GM12878 (cell line): ENCODE data around the gene CLASP1.

Source experiments
- BACH1 ChIP-seq: fragments of 450-650 bp; IDR thresholded peaks from 2 replicates; pipeline ENCODE4 v1.6.1; 2017; ENCODE audit warnings: mild to moderate bottlenecking, borderline replicate concordance
- EZH2 ChIP-seq: IDR thresholded peaks from 2 replicates; pipeline ENCODE4 v1.6.1; 2012; ENCODE audit warnings: low read depth, mild to moderate bottlenecking, control low read depth, inconsistent platforms, low read length, borderline replicate concordance; ENCODE audit not compliant: control insufficient read depth
- NR2C2 ChIP-seq: IDR thresholded peaks from 2 replicates; pipeline ENCODE4 v1.6.1; 2011; ENCODE audit warnings: borderline replicate concordance, low read depth; ENCODE audit not compliant: control insufficient read depth, insufficient read length
- POLR2A ChIP-seq: IDR thresholded peaks from 2 replicates; pipeline ENCODE4 v1.6.1; 2011; ENCODE audit warnings: low read depth, mild to moderate bottlenecking, low read length
- RELA ChIP-seq: fragments of 450-650 bp; IDR thresholded peaks from 2 replicates; pipeline ENCODE4 v1.8.0; 2014; ENCODE audit warnings: borderline replicate concordance; ENCODE audit not compliant: partially characterized antibody
- STAT1 ChIP-seq: fragments of 450-650 bp; conservative IDR thresholded peaks from 2 replicates; pipeline ENCODE4 v1.6.1; 2014; ENCODE audit warnings: antibody characterized with exemption, mild to moderate bottlenecking
- ZNF207 ChIP-seq: fragments of 450-650 bp; IDR thresholded peaks from 2 replicates; pipeline ENCODE4 v1.6.1; 2014; ENCODE audit warnings: antibody characterized with exemption, mild to moderate bottlenecking, borderline replicate concordance
- TF ChIP-seq, protein P1 (sequence below): IDR thresholded peaks from 2 replicates; pipeline ENCODE4 v1.6.1; 2011; ENCODE audit warnings: borderline replicate concordance, low read depth, mild to moderate bottlenecking, moderate library complexity, mixed read lengths, low read length; ENCODE audit not compliant: insufficient read depth; ENCODE audit errors: extremely low read length
- TF ChIP-seq, protein P2 (sequence below), 3 experiments: IDR thresholded peaks in 2 of 3; conservative IDR thresholded peaks in 1 of 3; 2 replicates each; pipeline ENCODE4 v1.5.1; 2011; ENCODE audit warnings: low read depth in 3 of 3, low read length in 3 of 3, mild to moderate bottlenecking in 3 of 3, control low read depth in 2 of 3, moderate library complexity in 2 of 3, inconsistent platforms in 1 of 3, mixed read lengths in 1 of 3; ENCODE audit not compliant: control insufficient read depth in 2 of 3, insufficient read depth in 1 of 3; ENCODE audit errors: extremely low read depth in 1 of 3
- TF ChIP-seq, protein P3 (sequence below): IDR thresholded peaks from 2 replicates; pipeline ENCODE4 v1.6.1; 2012; ENCODE audit warnings: low read depth, low read length, improper control_type of control experiment

DNA sequence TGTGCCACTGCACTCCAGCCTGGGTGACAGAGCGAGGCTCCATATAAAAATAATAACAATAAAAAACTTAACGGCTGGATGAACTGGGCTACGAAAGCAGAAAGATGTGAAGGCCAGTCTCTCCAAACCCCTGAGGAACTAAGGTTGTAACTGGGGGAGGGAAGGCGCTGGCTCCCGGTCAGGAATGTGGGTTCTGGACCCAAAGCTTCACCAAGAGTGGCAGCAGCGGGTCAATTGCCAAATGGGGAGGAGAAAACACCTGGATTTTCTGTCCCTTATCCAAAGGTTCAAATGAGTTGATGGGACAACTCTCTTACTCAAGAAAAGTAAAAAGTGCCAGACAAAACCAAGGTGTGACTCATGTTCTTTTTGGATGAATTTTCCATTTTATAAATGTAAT lies 304.2 kb downstream of the CLASP1 start:
- TF ChIP-seq, protein P1, sequence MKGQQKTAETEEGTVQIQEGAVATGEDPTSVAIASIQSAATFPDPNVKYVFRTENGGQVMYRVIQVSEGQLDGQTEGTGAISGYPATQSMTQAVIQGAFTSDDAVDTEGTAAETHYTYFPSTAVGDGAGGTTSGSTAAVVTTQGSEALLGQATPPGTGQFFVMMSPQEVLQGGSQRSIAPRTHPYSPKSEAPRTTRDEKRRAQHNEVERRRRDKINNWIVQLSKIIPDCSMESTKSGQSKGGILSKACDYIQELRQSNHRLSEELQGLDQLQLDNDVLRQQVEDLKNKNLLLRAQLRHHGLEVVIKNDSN = no peak
- no peak for TF ChIP-seq ZNF207
- no peak for TF ChIP-seq RELA
- no peak for TF ChIP-seq POLR2A
- TF ChIP-seq BACH1 = no peak
- TF ChIP-seq, protein P2, sequence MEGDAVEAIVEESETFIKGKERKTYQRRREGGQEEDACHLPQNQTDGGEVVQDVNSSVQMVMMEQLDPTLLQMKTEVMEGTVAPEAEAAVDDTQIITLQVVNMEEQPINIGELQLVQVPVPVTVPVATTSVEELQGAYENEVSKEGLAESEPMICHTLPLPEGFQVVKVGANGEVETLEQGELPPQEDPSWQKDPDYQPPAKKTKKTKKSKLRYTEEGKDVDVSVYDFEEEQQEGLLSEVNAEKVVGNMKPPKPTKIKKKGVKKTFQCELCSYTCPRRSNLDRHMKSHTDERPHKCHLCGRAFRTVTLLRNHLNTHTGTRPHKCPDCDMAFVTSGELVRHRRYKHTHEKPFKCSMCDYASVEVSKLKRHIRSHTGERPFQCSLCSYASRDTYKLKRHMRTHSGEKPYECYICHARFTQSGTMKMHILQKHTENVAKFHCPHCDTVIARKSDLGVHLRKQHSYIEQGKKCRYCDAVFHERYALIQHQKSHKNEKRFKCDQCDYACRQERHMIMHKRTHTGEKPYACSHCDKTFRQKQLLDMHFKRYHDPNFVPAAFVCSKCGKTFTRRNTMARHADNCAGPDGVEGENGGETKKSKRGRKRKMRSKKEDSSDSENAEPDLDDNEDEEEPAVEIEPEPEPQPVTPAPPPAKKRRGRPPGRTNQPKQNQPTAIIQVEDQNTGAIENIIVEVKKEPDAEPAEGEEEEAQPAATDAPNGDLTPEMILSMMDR (IDR thresholded peaks at IDR 0.05 in 2 of 3, conservative IDR thresholded peaks at IDR 0.05 in 1 of 3; ENCODE audit: control insufficient read depth in 2 of 3, extremely low read depth in 1 of 3, insufficient read depth in 1 of 3, low read depth in 3 of 3, low read length in 3 of 3) = no peak
- TF ChIP-seq EZH2 = no peak
- TF ChIP-seq, protein P3, sequence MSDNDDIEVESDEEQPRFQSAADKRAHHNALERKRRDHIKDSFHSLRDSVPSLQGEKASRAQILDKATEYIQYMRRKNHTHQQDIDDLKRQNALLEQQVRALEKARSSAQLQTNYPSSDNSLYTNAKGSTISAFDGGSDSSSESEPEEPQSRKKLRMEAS = no peak
- no peak for TF ChIP-seq NR2C2
- TF ChIP-seq STAT1 = no peak
